ENCODE measurements around the gene CLTA. TPM values are rescaled to one million over a fixed set of nuclear protein-coding genes. Genes with fewer than 3 reads are reported as not detected.

The CLTA gene
- 100 to 1,000 TPM in 9 of 10 donors, 10 to 100 TPM in 1; 98.6 to 145 (median 122) TPM for polyA plus RNA-seq (ENCODE audit: insufficient read length in 10 of 10)
- long read RNA-seq, donor 1, transcript CLTA-202 (5 exons, 1,073 nt): major isoform, 65 of 81 reads
- long read RNA-seq, donor 1, transcript CLTA-207 (6 exons, 1,102 nt): minor isoform, 10 of 81 reads
- long read RNA-seq, donor 1, partial matches to known transcripts: 5 of 81 reads
- long read RNA-seq, donor 1, other reads (novel, unspliced or antisense): 0 of 81 reads
- long read RNA-seq, donor 2, transcript CLTA-202 (5 exons, 1,073 nt): major isoform, 35 of 43 reads
- long read RNA-seq, donor 2, transcript CLTA-207 (6 exons, 1,102 nt): minor isoform, 6 of 43 reads
- long read RNA-seq, donor 2, partial matches to known transcripts: 0 of 43 reads
- long read RNA-seq, donor 2, other reads (novel, unspliced or antisense): 0 of 43 reads
- long read RNA-seq, donor 3: 0 reads
- long read RNA-seq, donor 4, transcript CLTA-207 (6 exons, 1,102 nt): minor isoform, 5 of 38 reads
- long read RNA-seq, donor 4, transcript CLTA-202 (5 exons, 1,073 nt): major isoform, 33 of 38 reads
- long read RNA-seq, donor 4, partial matches to known transcripts: 0 of 38 reads
- long read RNA-seq, donor 4, other reads (novel, unspliced or antisense): 0 of 38 reads
- long read RNA-seq, donor 5, transcript CLTA-202 (5 exons, 1,073 nt): major isoform, 74 of 150 reads
- long read RNA-seq, donor 5, transcript CLTA-207 (6 exons, 1,102 nt): minor isoform, 11 of 150 reads
- long read RNA-seq, donor 5, partial matches to known transcripts: 64 of 150 reads
- long read RNA-seq, donor 5, other reads (novel, unspliced or antisense): 0 of 150 reads
- long read RNA-seq, donor 6, transcript CLTA-202 (5 exons, 1,073 nt): major isoform, 76 of 87 reads
- long read RNA-seq, donor 6, transcript CLTA-207 (6 exons, 1,102 nt): minor isoform, 6 of 87 reads
- long read RNA-seq, donor 6, partial matches to known transcripts: 5 of 87 reads
- long read RNA-seq, donor 6, other reads (novel, unspliced or antisense): 0 of 87 reads
- long read RNA-seq, donor 7, transcript CLTA-202 (5 exons, 1,073 nt): major isoform, 30 of 37 reads
- long read RNA-seq, donor 7, transcript CLTA-207 (6 exons, 1,102 nt): minor isoform, 6 of 37 reads
- long read RNA-seq, donor 7, partial matches to known transcripts: 0 of 37 reads
- long read RNA-seq, donor 7, other reads (novel, unspliced or antisense): 0 of 37 reads
- long read RNA-seq, donor 8, transcript CLTA-202 (5 exons, 1,073 nt): major isoform, 61 of 61 reads
- long read RNA-seq, donor 8, partial matches to known transcripts: 0 of 61 reads
- long read RNA-seq, donor 8, other reads (novel, unspliced or antisense): 0 of 61 reads
- long read RNA-seq, donor 9, transcript CLTA-202 (5 exons, 1,073 nt): major isoform, 7 of 10 reads
- long read RNA-seq, donor 9, partial matches to known transcripts: 0 of 10 reads
- long read RNA-seq, donor 9, other reads (novel, unspliced or antisense): 0 of 10 reads

GRCh38 chr9:36190388-36191289, at the start of gene CLTA:
Gene CLTA, plus strand, starts transcription at chr9:36190921. Its CDS starts 136 bp downstream, at chr9:36191057.
- DNase-seq: peak; percentile 97 to 99 (median 99)

- DNase-seq: peak in 1 of 3 donors; percentile 48
These were observed 49.4 kb upstream of the CLTA start for GRCh38 chr9:36141288-36141687.

GRCh38 chr9:36141761-36142160, 49.0 kb upstream of the CLTA start:
- DNase-seq: no peak

GRCh38 chr9:36142510-36143244, 48.0 kb upstream of the CLTA start:
- DNase-seq: no peak

GRCh38 chr9:36143245-36143641, 47.5 kb upstream of the CLTA start:
- DNase-seq: no peak

- DNase-seq: no peak
These were observed 46.1 kb upstream of the CLTA start for GRCh38 chr9:36144309-36145232.

- DNase-seq: no peak
These were observed 44.8 kb upstream of the CLTA start for GRCh38 chr9:36145970-36146369.

- no peak for DNase-seq
These were observed 44.1 kb upstream of the CLTA start for GRCh38 chr9:36146651-36147050.

GRCh38 chr9:36147441-36148175, 43.1 kb upstream of the CLTA start:
- DNase-seq: no peak

GRCh38 chr9:36148311-36149051, 42.2 kb upstream of the CLTA start:
- DNase-seq: peak; percentile 90 to 95 (median 92)

- no peak for DNase-seq
These were observed 41.5 kb upstream of the CLTA start for GRCh38 chr9:36149197-36149596.

- DNase-seq: no peak
These were observed 40.0 kb upstream of the CLTA start for GRCh38 chr9:36150574-36151315.

- peak in 1 of 3 donors; percentile 55 for DNase-seq
These were observed 39.2 kb upstream of the CLTA start for GRCh38 chr9:36151316-36152210.

GRCh38 chr9:36152741-36153438, 37.8 kb upstream of the CLTA start:
- no peak for DNase-seq
